ENCODE results near the gene CDC42BPG. TPM values are rescaled to one million over a fixed set of nuclear protein-coding genes. Genes with fewer than 3 reads are reported as not detected.

Gene CDC42BPG
- total and polyA plus RNA-seq, 2 of the 8 experiments (the other 6 are each of a cell fraction or from before 2014, with no cell fraction given), result 3.7 to 10.6 TPM

- FAIRE-seq, result no peak
- Histone ChIP-seq H3K79me1 (ENCODE audit: low read depth, low read length) (no peaks in the 10 kb centered on the region; the same call in 1 of the 2 replicates), H3K9me3 (ENCODE audit: insufficient read depth in 2 of 2, low read depth in 1 of 2, low read length in 1 of 2) (no peaks in the 10 kb centered on the region), H3K4me1 (replicated peaks in 1 of 4; ENCODE audit: control insufficient read depth in 3 of 4, insufficient read depth in 4 of 4, low read length in 3 of 4) (no peaks in the 10 kb centered on the region), H2AFZ (ENCODE audit: low read length) (no peak overlapping the region), H3K4ac (replicated peaks; ENCODE audit: insufficient read length, low read depth, low read length) (no peak overlapping the region), H3K23me2 (ENCODE audit: low read depth, low read length) (no peaks in the 10 kb centered on the region; the same call in 1 of the 2 replicates), H4K91ac (replicated peaks; ENCODE audit: insufficient read length, low read length) (no peak overlapping the region), H2BK5ac (ENCODE audit: low read depth, low read length) (no peak overlapping the region), H4K20me1 (replicated peaks in 1 of 2; ENCODE audit: control insufficient read depth in 1 of 2, insufficient read depth in 2 of 2, low read length in 2 of 2) (peaks cover 3% of the 10 kb centered on the region in 2 experiments), H2BK120ac (replicated peaks; ENCODE audit: low read depth, low read length) (no peak overlapping the region), H3K4me2 (ENCODE audit: insufficient read depth in 1 of 2, low read depth in 2 of 2, low read length in 2 of 2) (no peak overlapping the region), H2BK15ac (ENCODE audit: low read length) (no peak overlapping the region), H3K27me3 (replicated peaks in 1 of 4; ENCODE audit: control insufficient read depth in 3 of 4, extremely low read depth in 1 of 4, insufficient read depth in 3 of 4, low read length in 3 of 4) (no peaks in the 10 kb centered on the region), H2BK12ac (ENCODE audit: low read depth, low read length) (no peak overlapping the region), H3K56ac (replicated peaks; ENCODE audit: insufficient read length, low read depth, low read length) (no peak overlapping the region), H3K18ac (ENCODE audit: extremely low read depth, low read length) (no peak overlapping the region), H3K14ac (ENCODE audit: insufficient read length) (no peak overlapping the region), H3K4me3 (ENCODE audit: extremely low read depth in 1 of 4, insufficient read depth in 2 of 4, low read depth in 3 of 4, low read length in 4 of 4) (no peak overlapping the region), H3K36me3 (ENCODE audit: control insufficient read depth in 2 of 4, insufficient read depth in 4 of 4, low read length in 3 of 4) (peaks cover 0 to 14% (median 8%) of the 10 kb centered on the region in 4 experiments; a peak in 5 of 8 replicates), H4K5ac (ENCODE audit: insufficient read length, low read depth, low read length) (no peak overlapping the region), H3K79me2 (ENCODE audit: control insufficient read depth in 1 of 2, insufficient read depth in 2 of 2, low read length in 2 of 2) (no peaks in the 10 kb centered on the region), H3K27ac (ENCODE audit: low read depth, low read length) (no peak overlapping the region), H2AK5ac (ENCODE audit: low read depth, low read length) (no peak overlapping the region), H2BK20ac (ENCODE audit: low read length) (no peak overlapping the region), H3K9ac (replicated peaks in 1 of 4; ENCODE audit: extremely low read depth in 1 of 4, low read depth in 3 of 4, low read length in 3 of 4) (no peak overlapping the region), H3K23ac (ENCODE audit: insufficient read length) (no peak overlapping the region), H4K8ac (ENCODE audit: extremely low read depth, insufficient read depth, low read length) (no peak overlapping the region; the same call in 1 of the 2 replicates)
- DNase-seq (ENCODE audit: low read depth in 1 of 2, low spot score in 2 of 2), result peak in 1 of 2 experiments; percentile 57
- 89% methylated on average over 43 of the region's 52 CpGs; no CpG with 5 or more reads in 1 of the 2 experiments for WGBS, 2 experiments (ENCODE audit: extremely low coverage in 1 of 2, insufficient coverage in 1 of 2, insufficient read length in 1 of 2, insufficient replicate concordance in 2 of 2, low coverage in 1 of 2, low lambda C conversion rate in 2 of 2, missing lambda C conversion rate in 1 of 2)
- ChIA-PET POLR2A (ENCODE audit: partially characterized antibody) (interaction anchor here (0.6 to 1.0 kb wide), 4 partner anchors 13 to 52 kb away, joined by 3 to 4 read pairs (median 3); partner anchors contain the start of gene EHD1), CTCF (ENCODE audit: partially characterized antibody) (interaction anchor here (0.5 to 2.1 kb wide), 8 partner anchors 9 to 136 kb away, joined by 3 to 9 read pairs (median 4); no protein-coding TSS in a partner anchor)
- no peak for TF ChIP-seq CTBP2 (IDR thresholded peaks at IDR 0.05; ENCODE audit: borderline replicate concordance, insufficient read depth, insufficient read length, low read length)
- TF ChIP-seq SRF (IDR thresholded peaks at IDR 0.05; ENCODE audit: low read depth, low read length), result no peak
- TF ChIP-seq ZNF274 (IDR thresholded peaks at IDR 0.05; ENCODE audit: borderline replicate concordance, extremely low read depth, low read length), result no peak
- no peak for TF ChIP-seq KDM5A (IDR thresholded peaks at IDR 0.05; ENCODE audit: low read length)
- no peak for TF ChIP-seq EZH2 (IDR thresholded peaks at IDR 0.05; ENCODE audit: low read depth, low read length, severe bottlenecking)
- TF ChIP-seq CTCF (IDR thresholded peaks at IDR 0.05; ENCODE audit: control extremely low read depth in 1 of 3, insufficient read depth in 1 of 3, low read depth in 1 of 3, low read length in 3 of 3), result no peak
- TF ChIP-seq SAP30 (IDR thresholded peaks at IDR 0.05; ENCODE audit: insufficient read depth, insufficient replicate concordance, low read length), result no peak
- peak; percentile 72 for TF ChIP-seq SP1 (IDR thresholded peaks at IDR 0.05; ENCODE audit: low read depth, low read length)
Observed at GRCh38 chr11:64826578-64827450, 17.6 kb downstream of the CDC42BPG start.
